A204.1 (cell line): ENCODE data around the gene ANKS6.

Source experiments
- FAIRE-seq: peaks from 2 replicates; lab custom pipeline; 2012; peaks lifted over from hg19 to GRCh38; lab: Jason Lieb, UNC

ANKS6 gene

GRCh38 chr9:98771209-98771874, 25.0 kb downstream of the ANKS6 start:
- FAIRE-seq, result no peak

- no peak for FAIRE-seq
Observed at GRCh38 chr9:98770717-98771116, 25.6 kb downstream of the ANKS6 start.

DNA sequence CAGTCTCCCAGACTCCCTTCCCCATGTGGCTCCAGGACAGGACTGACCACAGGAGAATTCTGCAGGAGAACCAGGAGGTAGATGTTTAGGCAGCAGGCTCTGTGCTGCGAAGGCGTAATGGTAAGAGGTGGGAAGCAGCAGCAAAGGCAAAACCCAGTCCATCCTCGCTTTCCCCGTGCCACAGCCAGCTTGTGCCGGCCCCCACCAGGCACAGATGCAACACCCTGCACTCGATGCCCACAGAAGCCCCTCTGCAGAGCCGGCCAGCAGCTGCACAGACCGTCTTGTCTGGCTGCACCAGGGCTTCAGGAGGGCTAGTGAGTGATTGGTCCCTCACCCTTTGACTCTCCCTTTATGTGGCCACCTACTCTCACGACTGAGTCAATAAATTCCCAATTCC, 28.0 kb downstream of the ANKS6 start:
- no peak for FAIRE-seq

DNA sequence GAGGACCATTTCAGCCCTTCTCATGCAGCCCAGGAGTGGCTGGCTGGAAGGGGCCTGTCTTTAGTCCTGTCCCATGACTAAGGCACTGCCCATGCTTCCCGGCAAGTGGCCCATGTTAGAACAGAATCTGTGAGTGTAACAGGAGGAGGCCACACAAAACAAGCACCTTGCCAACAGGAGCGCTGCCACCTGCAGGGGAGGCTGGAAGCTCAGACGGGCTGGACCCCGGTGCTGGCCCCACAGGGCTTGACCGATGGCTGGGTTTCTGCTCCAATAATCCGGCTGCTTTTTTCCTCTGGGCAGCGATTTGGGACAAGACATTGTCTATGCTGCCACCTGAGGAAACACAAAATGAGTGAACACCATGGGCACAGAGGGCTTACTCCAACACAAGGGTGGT, 28.4 kb downstream of the ANKS6 start:
- FAIRE-seq, result no peak

DNA sequence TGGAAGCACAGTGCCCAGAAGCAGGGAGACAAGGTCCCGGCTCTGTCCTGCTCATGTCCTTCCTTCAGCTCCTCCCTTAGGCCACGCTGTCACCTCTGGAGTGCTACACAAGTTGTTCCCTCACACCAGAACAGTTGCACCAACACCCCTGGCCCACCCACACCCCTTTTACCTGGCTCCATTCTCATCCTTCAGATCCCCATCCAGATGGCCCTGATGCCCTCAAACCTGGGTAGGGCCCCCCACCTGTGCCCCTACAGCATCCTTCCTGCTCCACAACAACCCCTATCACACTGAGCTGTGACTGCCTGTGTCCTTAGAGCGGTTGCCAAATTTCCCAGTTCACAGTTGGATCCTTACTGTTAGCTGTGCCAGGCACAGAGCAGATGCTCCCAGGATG, 29.2 kb downstream of the ANKS6 start:
- no peak for FAIRE-seq

DNA sequence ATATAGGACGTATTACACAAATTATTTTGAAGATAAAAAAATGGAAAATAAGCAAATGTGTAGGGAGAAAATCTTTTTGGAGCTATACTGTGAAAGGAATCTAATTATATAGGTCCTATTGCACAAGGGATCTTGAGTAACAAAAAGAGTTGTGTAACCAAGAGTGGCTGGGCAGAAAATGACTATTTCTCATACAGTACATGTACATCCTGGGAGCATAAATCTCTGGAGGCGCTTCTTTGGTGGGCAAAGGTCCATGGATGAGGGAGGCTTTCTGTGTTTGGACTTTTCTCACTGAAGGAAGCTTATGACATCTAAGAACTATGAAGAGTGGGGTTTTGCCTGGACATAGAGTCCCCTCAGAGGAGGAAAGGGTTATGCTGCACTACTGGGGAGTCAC, 29.8 kb downstream of the ANKS6 start:
- no peak for FAIRE-seq

DNA sequence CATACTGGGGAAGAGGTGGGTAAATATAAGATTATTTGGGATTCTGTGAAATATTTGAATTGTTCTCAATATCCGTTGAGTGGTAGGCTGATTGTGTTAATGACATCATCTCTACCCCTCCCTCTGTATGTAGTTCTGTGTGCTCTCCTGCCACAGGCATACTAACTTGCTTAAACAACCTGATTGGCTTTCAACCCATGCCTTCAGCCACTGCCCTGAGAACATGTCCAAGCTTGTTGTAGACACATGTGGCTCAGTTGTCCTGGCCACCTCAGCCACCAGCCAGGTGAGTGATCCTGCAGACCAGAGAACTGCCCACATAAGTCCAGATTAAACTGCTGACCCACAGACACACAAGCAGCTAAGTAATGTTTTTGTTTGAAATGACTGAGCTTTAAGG, 31.1 kb downstream of the ANKS6 start:
- FAIRE-seq, result no peak

DNA sequence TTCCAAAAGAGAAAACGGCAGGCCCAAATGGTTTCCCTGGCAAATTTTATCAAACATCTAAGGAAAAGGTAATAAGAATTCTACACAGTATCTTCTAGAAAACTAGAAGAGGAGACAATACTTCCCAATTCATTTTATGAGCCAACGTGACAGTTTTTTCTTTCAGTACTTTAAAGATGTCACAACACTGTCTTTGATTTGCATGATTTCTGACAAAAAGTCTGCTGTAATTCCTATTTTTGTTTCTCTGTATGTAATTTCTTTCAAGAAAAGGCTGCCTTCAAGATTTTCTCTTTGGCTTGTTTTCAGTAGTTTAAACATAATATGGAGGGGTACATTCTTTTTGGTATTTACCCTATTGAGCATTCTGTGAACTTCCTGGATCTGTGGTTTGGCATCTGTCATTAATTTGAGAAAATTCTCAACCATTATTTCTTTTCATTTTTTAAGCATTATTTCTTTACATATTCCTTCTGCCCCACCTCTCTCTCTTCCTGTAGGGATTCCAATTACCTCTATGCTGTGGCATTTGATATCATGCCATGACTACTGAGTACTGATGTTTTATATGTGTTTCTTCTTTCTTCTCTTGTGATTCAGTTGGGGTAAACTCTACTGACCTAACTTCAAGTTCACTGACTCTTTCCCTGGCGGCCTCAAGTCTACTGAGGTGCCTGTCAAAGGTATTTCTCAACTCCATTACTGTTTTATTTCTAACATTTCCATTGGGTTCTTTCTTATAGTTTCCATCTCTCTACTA, 32.2 kb downstream of the ANKS6 start:
- no peak for FAIRE-seq

DNA sequence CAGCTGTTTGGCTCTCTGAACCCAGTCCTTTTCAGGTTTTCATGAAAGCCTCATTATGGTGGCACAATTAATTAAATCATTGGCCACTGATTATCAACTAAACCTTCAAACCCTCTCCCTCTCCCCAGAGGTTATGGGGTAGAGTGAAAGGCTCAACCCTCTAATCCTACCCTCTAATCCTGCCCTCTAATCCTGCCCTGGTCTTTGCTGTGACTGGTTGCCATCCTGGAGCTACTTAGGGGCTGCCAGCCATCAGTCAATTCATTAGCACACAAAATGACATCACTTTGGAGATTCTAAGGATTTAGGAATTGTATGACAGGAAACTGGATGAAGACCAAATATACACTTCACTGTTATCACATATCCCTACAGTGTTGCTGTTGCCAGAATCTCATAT, 36.1 kb downstream of the ANKS6 start:
- FAIRE-seq, result no peak

DNA sequence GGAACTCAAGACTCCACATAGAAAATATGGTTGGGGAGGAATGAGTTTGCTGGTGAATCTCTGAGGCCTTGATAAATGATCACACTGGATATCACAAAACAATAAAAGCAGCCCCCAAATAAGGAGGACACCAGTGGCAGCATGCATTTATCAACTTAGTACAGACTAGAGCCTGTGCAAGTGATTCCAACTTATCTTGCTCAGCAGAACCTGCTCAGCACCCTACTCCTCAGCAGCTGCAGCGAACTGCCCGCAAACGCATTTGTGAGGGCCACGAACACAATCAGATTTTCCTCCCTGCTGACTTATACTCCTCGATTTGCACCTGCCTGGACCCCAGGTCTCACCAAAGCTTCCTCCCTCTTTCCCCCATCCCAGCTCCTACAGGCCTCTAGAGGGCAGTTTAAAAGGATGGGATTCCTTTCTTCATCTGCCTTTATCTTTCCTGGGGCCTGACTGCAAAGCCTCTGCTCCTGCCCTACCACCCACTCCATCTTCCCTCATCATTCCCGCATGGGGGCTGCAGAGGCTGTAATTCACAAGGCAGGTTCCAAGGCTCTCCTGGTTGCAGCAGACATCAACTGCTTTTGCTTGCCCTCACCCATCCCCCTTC, 41.2 kb downstream of the ANKS6 start:
- FAIRE-seq, result no peak

- no peak for FAIRE-seq
Observed at GRCh38 chr9:98751210-98751609, 45.1 kb downstream of the ANKS6 start.

DNA sequence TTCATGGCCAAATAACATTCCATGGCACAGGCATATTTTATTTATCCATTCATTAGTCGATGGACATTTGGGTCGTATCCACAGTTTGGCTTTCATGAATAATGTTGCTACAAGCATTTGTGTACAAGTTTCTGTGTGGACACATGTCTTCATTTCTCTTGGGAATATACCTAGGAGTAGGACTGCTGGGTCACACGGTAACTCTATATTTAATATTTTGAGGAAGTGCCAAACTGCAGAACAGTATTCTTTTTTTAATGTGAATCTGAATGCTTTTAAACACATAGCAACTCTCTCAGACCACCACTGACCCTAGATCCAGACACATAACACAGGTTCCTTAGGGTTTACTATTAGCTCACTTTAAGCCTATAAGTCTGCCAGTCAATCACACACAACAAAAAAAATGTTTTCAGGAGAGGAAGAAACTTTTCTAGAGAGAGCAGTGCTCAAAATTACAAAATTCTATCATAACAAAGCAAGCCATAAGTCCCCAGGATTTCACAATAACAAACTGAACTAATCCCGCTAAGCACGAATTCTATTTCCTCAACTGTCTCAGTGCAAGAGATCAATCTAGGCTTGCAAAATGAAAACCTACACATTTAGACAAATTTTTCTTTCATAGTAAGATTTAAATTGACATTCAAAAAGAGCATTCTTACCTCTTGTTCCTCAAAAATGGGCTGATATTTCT, 45.8 kb downstream of the ANKS6 start:
- no peak for FAIRE-seq

- no peak for FAIRE-seq
Observed at GRCh38 chr9:98747476-98747875, 48.9 kb downstream of the ANKS6 start.

DNA sequence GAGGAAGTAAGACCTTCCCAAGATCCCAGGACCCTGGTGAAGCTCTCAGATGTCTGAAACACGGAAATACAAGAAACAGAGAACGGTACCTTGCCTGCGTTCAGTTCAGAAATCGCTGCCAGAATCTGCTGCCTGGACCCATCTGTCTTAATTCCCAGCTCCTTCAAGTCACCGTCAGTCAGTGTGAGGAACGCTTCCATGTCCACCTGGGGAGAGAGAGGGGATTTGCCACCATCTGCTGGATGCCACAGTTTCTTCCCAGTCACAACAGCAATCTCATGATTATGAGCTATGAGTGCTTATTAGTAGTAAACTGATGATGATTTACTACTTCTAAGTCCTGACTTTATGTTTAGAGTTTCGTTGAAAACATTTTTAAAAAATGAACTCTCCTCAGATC, 50.9 kb downstream of the ANKS6 start:
- no peak for FAIRE-seq

DNA sequence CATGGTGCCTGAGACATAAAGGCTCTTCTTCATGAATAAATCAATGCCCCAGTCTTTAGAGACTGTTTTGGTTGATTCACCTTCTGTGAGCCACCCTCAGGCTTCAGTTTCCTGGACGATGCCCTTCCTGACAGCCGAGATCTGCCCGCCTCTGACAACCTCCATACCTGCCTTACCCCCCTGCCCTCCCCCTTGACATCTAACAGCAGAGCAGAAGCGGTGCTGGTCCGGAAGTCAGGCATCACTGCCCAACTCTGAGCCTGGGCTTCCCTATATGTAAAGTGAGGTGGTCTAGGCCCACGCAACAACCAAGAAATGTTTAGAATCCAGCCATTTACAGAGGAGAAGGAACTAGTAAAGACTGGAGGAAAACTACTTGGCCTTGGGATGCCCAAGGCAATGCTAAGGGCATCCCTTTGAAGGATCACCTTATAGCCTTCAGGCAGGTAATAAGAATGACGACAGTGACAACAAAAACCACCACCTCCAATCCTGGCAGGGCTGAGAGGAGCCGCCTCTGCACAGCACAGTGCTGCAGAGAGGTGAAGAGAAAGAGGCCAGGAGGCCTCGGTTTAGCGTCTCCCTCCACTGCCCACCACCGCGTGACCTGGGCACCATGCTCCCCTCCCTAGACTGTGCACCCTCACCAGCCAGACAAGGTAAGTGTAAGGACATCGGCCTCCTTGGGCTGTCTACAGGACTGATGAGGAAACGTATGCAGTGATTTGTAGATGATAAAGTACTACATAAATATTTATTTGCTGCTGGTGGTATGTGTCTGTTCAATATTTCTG, 52.3 kb downstream of the ANKS6 start:
- no peak for FAIRE-seq

GRCh38 chr9:98743329-98743728, 53.0 kb downstream of the ANKS6 start:
- no peak for FAIRE-seq

DNA sequence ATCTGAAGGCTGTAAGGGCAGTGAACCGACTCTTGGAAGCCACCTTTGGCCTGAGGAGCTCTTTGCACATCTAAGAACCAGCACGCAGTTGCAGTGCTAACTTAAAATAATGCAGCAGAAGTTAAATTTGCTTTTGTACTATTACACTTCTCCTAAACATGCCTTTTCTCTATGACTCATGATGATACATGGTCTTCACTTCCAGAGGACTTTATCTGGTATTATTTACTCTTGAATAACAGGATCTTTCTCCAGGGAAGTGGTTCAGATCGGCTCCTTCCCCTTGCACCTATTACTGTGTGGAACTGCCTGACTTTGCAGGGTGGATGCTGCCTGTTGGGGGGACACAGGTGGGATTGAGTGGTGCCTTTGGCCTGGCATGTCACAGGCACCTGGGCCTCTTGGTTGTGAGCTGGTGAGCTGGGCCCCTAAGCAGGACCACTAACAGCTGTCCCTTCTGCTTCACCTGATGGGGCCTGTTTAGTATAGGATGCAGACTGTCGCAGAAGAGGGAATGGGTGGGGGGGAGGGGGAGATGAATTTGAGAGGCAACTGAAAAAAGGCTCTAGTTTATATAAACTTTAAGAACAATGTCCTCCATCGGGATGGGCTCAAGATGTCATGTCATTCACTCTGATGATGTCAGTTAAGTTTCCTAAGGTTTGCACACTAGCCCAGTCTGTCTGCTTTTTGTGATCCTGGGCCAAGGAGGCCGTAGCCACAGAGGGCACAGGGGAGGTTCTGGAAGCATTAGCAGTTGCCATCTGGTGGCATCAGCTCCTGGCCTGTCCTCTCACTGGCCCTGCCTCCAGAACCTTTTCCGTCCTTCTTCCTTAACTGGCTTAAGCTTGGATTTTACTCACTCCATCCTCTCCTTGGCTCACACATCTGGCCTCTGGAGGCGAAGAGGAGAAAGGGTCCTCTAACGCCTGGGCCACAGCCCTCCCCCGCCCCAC, 53.8 kb downstream of the ANKS6 start:
- FAIRE-seq, result no peak

DNA sequence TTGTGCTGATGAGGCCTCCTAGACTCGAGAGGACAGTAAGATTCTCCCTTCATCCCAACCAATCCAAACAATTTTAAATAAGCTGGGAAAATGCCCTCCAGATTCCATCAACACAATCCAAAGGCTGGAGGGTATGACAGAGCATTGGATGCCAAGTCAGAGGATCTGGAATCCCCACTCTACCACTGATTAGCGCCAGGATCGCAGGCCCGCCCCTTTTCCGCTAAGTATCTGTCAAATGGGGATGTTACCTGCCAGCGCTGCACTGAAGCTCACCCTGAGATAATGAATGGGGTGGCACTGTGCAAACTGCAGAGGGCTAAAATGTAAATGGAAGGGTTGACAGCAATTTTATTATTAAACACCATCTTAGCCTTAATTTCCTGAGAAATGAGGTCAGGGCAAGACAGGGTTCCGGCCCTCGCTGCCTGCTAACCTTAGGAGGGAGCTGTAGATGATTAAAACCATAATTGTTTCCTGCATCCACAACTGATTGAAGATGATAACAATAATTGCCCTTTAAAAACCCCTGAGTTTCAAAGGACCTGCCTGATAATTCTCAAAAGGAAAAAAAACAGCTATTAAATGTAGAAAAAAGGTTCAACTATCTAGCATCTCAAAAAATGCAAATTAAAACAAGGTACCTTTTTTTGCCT, 56.0 kb downstream of the ANKS6 start:
- FAIRE-seq, result no peak

DNA sequence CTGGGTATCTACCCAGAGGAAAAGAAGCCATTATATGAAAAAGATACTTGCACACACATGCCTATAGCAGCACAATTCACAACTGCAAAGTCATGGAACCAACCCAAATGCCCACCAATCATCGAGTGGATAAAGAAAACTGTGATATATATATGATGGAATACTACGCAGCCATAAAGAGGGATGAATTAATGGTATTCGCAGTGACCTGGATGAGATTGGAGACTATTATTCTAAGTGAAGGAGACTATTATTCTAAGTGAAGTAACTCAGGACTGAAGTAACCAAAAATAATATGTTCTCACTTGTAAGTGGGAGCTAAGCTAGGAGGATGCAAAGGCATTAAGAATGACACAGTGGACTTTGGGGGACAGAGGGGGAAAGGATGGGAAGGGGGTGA, 57.6 kb downstream of the ANKS6 start:
- no peak for FAIRE-seq

DNA sequence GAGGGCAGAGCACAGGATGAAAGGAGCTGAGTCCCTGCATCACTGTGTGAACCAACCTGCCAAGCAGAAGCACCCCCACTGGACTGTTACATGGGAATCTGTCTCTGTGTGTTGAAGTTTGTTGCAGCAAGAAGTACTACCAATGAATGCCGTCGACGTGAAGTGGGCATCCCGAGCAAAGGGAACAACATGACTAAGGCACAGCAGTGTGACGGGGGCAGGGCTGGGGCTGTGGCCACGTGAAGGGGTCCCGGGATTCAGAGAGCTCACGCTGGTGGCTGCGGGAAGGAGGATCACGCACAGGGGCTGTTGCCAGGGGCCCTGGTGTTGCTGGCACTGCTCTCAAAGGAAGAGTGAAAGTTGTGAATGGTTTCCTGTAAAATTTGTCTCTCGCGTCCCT, 60.1 kb downstream of the ANKS6 start:
- FAIRE-seq, result no peak

DNA sequence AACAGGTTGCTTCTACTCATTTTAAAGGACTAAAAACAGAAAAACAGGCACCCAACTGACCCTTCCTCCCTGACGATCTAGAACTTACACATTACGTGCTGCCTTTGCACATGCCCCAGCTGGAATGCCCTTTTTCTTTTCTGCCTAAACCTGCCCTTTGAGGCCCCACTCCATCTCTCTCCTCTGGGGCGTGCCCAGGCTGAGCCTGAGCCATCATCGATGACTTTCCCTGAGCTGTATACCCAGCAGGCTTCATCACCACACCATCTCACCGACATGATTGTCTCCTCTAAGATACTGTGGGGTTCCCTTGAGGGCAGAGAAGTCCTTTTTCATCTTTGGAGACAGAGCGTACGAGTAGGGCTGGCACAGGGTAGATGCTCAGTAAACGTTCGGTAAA, 63.6 kb downstream of the ANKS6 start:
- FAIRE-seq, result no peak
